HG02642 (cell line): ENCODE measurements around the gene VPS26C.

ENCODE experiments used
- ATAC-seq: cut with Tn5 transposase; IDR thresholded peaks from one replicate; pipeline ENCODE4 v1.9.1; 2021; ENCODE audit warnings: mild to moderate bottlenecking; ENCODE audit not compliant: unreplicated experiment, poor library complexity

The VPS26C gene

DNA sequence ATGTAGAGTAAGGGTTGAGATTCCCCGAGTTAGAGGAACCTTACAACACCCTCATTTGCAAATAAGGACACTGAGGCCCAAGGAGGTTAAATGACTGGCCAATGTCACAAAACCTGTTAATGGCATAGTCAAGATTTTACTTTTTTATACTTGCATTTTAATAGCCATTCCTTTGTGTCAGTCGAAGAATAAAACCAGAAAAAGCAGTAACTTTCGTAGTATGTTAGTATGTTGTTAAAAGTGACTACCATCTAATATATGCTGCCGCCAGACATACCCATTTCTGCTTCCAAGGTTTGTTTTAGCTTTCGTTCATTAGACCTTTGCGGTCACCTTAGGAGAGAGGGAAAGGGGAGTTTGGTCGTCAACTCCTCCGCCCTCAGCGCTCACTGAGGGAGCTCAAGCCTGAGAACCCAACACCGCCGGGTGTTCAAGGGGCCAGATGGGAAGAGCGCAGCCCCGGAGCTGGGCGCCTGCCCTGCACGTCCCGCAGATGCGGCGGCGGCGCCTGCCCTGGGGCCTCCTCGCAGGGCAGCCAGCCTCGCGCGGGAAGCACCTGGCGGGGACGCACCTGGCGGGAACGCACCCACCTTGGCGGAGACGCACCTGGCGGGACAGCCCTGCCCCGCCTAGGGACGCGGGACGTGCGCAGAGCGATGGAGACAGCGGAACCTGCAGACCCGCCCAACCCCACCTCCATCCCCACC lies 466 bp downstream of the VPS26C start:
- peak; percentile 8 for ATAC-seq

DNA sequence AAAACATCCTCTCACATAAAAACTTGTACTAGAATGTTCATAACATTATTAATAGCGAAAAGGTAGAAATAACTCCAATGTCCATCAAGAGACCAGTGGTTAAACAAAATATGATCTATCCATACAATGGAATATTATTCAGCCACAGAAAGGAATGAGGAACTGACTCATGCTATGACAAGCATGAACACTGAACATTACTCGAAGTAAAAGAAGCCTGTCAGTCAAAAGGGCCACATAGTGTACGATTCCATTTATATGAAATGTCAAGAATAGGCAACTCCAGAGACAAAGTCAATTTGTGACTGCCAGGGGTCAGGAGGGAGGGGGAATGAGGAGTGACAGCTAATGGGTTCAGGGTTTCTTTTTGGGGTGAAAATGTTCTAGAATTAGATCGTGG lies 2.3 kb downstream of the VPS26C start:
- no peak for ATAC-seq

DNA sequence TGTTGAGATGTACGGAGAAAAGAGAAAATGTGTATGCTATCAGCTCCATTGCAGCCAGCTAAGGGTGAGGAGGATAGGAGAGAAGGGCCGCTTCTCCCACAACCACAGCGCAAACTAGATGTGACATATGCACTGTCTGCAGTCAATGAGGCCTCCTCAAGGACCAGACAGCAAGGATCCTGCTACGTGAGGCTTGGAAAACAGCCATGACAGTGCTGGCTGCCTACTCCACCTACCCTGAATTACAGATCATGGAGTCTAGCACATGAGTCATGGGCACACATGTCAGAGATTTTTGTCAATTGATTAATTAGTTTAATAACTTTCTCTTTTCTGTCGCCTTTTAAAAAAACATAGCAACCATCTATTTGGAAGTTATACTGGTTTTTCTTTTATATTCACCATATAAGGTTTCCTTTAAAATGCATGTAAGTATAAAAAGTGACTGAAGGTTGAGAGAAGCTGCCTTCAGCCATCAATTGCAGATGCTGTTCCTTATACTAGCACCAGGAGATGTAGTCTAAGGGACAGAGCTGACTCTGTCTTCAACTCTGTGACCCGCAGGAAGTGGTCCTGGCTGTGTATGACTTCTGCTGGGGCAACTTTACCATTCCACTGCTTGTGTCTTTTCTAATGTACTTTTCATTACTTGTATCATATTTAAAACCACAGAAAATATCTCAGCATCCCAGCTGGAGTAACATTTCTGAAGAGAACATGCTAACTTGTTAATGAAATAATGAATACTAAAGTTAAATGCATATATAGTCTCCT lies 3.1 kb downstream of the VPS26C start:
- ATAC-seq = no peak

DNA sequence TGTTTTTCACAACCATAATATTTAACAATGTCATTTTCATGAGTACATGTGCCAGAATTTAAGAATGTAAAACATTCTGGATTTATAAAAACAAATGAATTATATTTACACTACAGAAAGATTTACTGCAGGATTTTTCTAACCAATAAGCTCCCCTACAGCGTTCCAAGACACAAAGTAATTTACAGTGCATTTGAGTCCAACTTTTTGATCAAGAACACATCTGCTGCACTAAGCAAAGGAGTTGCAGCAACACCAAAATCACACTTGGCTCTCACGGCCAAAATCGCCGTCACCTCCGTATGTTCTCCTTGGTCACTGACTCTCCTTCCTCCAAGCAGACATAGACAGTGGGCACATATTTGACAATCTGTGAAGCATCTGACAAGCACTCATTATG lies 7.7 kb downstream of the VPS26C start:
- no peak for ATAC-seq

DNA sequence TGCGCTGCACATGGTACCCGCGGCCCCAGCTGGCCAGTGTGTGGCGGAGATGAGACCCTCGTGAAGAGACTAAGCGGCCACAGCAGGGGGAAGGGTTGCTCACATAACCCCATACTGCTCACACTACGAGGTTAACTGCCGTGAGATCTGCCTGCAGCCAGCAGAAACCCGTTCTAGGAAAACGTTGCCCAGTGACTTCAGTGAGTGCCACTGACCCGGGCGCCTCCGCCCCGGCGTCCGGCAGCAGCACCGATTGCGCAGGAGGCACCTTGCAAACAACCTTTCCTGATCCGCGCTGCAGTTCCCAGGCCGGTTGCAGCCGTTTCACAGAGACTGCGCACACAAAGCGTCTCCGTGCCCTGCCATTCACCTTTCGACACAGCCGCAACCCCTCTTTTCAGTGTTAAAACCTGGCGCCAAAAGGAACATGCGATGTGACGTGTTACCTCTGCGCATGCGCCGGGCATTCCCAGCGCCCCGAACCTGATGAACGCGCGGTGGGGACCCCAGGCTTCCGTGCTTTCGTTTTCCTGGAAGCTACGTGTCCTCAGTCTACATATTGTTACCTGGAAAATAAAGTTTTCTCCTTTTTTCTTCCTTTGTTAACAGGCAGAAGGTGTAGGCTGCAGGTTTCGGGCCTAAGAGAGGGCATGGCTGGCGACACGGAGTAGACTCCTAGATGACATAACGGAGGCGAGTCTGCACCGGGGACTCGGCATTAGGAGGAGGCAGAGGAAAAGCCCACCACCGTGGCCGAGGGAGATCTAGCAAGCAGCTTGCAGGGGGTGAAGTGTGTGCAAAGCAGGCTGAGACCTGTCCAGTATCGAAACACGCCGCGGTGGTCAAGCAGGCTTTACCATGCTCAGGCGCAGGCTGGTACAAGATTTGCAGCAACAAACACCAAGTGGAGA lies 8.9 kb downstream of the VPS26C start:
- peak; percentile 77 for ATAC-seq

DNA sequence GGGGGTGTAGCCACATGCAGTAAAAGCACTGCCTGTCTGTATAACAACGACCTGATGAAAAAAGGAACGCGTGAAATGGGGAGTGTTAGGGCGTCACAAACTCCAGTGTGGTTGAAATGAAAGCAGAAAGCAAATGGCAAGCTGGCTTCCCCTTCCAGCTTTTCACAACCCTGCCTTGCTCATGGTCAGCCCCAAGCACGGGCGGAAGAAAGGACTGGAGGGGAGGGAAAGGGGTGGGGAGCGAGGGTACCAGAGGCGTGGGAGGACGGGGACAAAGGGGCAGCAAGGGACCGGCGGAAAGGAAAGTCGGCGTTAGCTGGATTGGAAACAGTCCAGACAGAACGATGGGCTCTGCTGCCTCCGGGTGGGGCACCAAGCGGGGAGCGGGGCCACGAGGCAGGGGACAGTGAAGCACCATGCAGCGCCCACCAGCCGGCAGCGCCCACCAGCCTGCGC lies 9.6 kb downstream of the VPS26C start:
- peak; percentile 39 for ATAC-seq

DNA sequence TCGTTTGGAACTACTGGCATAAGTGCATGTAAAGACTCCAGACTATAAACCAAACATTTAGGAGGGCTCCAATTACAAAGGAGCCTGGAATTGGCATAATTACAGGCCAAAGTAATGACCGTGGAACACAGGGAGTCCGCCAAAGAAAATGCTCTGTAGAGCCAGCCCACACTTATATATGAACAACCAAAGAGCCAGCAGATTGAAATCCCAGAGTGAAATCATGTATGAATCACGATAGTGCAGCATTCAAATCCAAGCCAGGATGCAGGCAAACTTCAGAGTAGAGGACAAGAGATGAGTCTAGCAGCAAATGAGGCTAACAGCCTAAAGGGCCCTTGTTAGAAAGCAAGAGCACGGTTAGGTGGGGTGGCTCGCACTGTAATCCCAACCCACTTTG lies 13.1 kb downstream of the VPS26C start:
- ATAC-seq = no peak

DNA sequence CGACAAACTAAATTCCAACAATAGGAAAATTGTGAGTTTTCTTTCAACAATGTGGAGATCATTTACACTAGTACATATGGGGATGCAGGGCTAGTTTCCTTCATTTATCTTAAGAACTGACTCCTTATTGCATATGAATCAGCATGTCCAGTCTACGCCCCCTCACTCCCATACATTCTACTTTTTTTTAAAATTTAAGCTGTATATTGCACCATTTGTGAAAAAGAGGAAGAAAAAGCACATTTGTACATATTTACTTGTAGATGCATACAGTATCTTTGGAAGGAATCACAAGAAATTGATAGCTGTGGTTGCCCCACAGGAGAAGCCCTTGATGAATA lies 15.9 kb downstream of the VPS26C start:
- ATAC-seq = no peak

DNA sequence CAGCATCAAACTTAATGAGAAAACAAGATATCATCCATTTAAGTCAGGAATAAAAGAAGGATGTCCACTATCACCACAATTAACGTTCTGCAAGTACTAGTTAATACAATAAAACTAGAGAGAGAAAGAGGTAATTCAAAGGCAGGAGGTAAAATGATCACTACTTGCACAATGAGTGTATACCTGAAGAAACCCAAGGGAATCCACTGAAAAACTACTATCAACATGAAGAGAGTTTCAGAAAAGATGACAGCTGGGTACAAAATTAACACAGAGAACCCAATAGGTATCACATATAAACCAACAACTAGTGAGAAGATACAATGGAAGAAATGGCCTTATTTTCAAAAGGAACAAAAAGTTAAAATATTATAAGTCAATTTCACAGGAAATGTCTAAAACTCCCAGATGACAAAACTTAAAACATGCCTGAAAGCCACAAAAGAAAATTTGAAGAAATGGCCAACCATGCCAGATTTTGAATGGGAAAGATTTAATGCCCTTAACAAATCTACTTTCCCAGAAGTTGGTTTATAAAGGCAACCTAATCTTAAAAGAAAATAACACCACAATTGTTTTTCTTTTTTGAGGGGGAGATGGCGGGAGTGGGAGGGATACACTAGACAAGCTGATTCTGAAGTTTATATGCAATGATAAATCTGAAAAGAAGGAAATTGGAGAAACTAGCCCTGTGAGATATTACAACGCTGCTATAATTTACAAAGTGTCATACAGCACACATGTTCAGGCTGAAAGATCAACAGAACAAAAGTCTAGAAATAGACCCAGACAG lies 17.8 kb downstream of the VPS26C start:
- ATAC-seq = no peak

DNA sequence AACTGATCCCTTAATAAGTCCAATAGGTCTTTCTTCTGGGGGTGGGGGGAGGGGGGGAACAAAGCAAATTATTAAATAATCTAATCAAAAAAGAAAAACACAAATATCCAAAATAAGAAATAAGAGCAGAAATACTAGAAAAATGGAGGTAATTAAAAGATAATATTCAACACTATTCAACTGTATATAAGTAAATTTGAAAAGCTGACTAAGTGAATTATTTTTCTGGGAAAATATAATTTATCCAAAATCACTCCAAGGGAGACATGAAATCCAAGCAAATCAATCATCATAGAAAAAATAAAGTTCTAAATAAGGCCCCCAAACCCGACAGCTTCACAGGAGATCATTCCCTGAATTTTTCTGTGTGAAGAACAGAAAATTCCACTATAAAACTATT lies 18.8 kb downstream of the VPS26C start:
- no peak for ATAC-seq

DNA sequence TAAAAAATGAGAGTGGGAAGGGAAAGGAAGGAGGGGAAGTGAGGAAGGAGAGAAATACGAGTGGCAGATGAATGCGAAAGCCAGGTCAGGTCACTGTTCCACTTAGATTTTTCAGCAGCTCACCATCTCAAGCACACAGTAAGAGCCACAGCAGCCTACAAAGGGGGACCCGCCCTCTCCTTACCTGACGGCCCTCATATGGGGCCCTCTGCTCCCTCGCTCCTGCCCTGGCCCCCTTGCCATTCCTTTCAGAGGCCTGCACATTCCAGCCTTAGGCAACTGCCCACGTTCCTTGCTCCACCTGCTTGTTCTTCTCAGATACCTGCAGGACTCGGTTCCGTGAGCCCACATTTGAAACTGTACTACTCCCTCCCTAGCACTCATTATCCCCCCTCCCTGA lies 22.0 kb downstream of the VPS26C start:
- ATAC-seq = no peak

DNA sequence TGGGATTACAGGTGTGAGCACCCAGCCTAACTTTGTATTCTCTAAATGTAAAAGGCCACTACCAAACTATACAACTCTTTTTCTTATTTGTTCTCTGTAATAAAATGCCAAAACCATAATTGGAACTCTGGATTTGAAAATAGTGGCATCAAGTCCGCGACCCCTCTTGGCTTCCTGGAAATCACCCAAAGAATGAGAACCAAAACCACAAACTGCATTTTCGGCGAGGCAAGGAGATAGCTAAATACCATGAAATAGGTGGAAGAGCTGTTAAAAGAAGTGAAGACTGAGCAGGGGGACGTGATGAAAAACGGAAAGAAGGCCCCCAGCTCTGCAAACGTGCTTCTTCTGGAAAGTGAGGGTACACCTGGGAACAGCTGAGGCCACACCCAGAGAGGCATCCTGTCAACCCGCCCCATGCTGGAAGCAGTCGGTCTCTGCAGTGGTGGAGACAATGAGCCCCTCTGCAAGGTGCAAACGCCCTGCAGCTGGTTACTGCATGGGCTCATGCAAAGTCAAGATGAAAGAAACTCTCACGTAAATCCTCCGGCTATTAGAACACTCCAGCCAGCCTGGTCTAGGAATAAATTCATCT lies 22.5 kb downstream of the VPS26C start:
- no peak for ATAC-seq

DNA sequence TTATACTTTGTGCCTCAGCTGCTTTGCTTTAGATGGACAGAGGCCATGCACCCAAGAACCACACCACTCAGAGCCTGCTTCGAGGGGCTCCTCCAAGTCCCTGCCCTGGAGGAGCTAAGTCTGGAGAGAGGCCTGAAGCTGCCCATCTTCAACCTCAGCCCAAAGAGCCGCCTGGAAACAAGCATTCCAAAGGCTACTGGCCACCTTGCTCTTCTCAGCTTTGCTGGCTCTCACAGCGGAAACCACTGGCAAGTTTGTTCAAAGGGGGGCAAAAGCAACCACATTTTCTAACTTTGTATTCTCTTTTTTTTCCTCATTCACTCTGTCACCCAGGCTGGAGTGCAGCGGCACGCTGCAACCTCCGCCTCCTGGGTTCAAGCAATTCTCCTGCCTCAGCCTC lies 23.2 kb downstream of the VPS26C start:
- no peak for ATAC-seq

DNA sequence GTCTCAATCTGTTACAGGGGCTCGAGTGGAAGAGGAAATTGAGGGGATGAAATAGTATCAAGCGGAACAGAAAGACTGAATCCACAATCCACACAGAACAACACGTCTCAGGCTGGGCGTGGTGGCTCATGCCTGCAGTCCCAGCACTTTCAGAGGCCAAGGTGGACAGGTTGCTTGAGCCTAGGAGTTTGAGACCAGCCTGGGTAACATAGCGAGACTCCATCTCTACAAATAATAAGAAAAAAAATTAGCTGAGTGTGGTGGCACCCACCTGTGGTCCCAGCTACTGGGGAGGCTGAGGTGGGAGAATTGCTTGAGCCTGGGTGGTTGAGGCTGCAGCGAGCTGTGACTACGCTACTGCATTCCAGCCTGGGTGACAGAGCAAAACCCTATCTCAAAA lies 25.7 kb downstream of the VPS26C start:
- no peak for ATAC-seq

DNA sequence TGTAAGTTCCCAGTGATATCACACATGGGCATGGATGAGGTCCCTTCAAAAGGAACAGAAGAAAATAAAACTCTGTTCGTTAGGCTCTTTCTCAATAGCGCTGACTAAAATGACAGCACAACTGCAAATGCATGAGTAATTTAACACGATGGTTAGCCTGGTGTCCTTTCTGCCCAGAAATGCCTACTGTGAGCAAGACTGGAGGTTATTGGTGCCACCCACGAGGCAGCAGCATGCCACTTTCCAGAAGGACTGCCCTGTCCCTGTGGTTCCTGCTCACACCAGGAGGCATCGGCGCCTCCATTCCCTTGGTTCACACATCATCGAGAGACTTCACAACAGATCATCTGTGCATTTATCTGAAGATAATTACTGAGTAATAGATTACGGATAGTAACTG lies 26.2 kb downstream of the VPS26C start:
- no peak for ATAC-seq

DNA sequence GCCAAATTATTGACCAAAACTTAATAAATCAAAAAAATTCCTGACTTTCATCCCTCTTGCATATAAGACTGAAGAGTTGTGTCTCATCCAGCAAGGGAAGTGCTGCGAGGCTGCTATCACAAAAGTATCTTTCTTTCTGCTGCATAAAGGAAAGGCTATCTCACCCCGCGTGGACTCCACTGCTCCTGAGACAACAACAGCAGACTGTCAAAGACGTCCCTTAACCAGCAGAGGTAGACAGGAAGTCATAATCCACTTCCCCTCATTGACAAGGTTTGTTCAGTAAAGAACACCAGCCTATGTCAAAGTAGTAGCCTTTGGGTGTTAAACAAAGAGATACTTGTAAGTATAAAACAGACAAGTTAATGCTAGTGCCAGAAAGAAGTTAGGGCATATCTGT lies 29.4 kb downstream of the VPS26C start:
- no peak for ATAC-seq

DNA sequence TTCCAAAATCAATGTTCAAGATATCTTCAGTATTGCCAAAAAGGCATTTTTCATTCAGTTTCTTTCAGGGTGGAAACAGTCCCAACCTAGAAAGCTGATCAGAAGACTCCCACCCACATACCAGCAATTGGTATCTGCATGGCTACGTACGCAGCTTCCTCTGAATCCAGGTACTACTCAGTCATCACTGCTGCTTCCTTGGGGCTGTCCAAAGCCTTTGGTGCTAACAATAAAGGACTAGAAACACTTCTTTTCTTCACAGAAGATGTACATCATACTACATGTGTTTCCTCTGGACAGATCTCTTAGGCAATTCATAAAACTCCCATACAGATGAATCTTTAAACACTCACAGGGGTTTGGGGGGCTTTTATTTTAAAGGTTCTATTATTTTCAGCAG lies 29.8 kb downstream of the VPS26C start:
- no peak for ATAC-seq

DNA sequence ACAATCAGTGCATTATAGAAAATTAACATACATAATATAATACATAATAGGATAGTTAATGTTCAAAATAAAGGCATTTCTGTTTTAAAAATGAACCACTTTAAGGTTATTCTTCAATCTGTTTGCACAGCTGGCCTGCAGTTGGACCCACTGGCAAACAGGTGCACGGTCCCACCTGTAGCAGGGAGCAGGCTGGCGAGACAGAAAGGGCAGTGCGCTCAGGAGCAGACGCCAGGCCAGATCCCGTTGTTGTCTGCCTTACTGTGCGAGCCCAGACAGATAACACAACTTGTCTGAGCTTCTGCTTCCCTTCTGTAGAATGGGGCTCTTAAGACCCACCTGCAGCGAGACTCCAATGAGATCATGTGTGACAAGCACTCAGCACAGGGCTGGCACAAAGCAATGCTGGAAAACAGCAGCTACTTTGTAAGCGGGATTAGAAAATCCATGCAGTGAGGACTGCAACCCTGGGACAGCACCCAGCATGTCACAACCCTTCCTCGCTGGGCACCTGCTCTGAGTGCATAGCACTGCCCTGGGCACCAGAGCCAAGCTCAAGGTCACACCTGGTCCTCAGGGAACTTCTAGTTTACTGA lies 33.5 kb downstream of the VPS26C start:
- ATAC-seq = no peak

DNA sequence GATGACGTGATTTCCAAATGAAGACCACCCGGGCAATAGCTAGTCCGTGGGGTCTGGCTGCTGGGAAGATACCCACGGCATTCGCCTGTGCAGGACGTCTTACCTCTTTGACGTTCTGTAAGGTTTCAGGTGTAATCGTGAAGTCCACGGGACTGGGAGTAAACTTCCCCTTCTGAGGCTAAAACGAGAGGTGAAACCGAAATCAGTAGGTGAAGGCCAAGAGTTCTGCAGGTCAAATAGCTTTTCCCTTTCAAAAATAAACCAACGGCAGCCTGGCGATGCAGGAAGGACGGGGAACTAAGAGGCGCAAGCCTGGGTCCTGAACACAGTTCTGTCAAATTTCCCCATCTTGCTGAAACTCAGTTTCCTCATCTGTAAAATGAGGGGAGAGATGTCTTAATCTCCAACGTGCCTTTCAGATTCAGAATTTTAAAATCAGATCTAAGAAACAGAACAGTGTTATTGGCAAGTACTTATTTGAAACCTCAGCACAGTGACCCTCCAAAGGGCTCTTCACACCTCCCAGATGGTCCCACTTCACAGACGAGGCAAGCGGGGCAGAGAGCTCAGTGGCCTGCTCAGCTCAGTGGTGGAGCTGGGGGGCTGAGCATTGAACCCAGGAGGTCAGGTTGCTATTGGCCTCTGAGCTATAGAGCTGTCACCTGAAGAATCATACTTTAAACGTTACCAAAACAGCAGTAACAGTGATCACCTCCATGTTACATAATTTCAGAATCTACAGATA lies 34.7 kb downstream of the VPS26C start:
- no peak for ATAC-seq
